ENCODE data around the gene DGCR8.

DNA sequence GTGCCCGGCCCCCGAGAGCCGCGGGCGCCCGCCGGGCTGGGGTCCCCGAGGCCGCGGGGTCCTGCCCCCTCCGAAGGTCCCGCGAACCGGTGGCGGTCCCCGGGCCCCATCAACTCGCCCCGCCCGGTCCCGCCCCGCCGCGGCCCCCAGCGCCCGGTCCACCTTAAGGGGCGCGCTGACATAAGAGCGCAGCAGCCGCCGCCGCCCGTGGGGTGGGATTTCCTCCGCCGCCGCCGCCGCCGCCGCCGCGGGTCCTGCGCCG, 51.5 kb downstream of the DGCR8 start, which contains the start of gene ZDHHC8:
- TF ChIP-seq POLR2A (IDR thresholded peaks at IDR 0.05; ENCODE audit: low read length) (no peak), GATA1 (IDR thresholded peaks at IDR 0.05; ENCODE audit: low read depth, low read length) (no peak)
